ENCODE results near the gene ASAP2. TPM values are rescaled to one million over a fixed set of nuclear protein-coding genes. Genes with fewer than 3 reads are reported as not detected.

Gene ASAP2
- total RNA-seq, 1 donor from 2014 or later = 45.6 TPM

DNA sequence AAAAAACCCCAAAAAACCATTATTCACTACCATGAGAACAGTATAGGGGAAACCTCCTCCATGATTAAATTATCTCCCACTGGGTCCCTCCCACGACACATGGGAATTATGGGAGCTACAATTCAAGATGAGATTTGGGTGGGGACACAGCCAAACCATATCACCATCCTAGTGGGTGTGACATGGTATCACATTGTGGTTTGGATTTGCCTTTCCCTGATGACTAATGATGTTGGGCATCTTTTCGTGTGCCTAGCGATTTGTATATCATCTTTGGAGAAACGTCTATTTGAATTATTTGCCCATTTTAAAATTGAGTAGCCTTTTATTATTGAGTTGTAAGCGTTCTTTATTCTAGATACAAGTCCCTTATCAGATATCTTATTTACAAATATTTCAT lies 8.7 kb upstream of the ASAP2 start:
- Mint-ChIP-seq H3K4me1 (ENCODE audit: unreplicated experiment) (peaks cover 19% of the 10 kb centered on the region), H3K27ac (no peak overlapping the region), H3K4me3 (no peak overlapping the region), H3K9me3 (no peaks in the 10 kb centered on the region), H3K36me3 (no peaks in the 10 kb centered on the region), H3K27me3 (peaks cover 3% of the 10 kb centered on the region)
- DNase-seq (ENCODE audit: extremely low spot score, unreplicated experiment) = no peak
- TF ChIP-seq, protein P1, sequence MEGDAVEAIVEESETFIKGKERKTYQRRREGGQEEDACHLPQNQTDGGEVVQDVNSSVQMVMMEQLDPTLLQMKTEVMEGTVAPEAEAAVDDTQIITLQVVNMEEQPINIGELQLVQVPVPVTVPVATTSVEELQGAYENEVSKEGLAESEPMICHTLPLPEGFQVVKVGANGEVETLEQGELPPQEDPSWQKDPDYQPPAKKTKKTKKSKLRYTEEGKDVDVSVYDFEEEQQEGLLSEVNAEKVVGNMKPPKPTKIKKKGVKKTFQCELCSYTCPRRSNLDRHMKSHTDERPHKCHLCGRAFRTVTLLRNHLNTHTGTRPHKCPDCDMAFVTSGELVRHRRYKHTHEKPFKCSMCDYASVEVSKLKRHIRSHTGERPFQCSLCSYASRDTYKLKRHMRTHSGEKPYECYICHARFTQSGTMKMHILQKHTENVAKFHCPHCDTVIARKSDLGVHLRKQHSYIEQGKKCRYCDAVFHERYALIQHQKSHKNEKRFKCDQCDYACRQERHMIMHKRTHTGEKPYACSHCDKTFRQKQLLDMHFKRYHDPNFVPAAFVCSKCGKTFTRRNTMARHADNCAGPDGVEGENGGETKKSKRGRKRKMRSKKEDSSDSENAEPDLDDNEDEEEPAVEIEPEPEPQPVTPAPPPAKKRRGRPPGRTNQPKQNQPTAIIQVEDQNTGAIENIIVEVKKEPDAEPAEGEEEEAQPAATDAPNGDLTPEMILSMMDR (conservative IDR thresholded peaks at IDR 0.05) = no peak

DNA sequence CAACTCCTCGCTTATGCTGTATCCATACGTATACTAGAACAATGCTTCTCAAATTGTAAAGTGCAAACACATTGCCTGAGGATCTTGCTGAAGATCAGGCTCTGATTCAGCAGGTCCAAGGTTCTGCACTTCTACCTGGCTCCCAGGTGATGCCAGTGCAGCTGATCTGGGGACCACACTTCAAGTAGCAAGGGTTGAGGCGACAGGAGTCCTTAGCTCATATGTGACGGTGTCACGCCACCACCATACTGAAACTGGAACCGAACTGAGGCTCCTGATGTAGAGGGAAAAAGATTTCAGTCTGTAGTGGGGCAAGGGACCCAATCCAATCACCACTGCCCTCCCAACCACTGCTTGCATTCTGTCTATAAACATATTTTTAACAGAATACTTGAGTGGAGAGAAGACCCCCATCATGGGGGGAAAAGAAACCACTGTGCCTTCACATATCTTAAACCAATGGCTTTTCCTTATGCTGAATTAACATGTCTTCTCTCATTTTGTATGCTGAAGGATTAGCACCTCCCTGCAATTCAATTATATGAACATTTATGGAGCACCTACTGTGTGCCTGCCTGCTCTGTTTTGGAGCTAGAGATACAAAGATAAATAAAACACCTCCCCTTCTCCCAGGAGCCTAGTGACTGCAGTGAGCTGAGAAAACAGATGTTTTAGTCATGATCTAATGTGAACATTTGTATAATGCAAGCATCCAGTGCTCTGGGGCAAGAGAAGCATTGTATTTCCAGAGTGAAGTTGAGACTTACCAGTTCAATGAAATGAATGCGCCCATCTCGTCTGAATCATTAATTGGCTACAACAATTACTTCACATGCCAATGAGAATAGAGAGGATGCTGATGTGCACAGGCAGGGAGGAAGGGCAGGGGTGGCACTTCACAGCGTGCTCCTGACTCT lies 6.6 kb upstream of the ASAP2 start:
- TF ChIP-seq, protein P1 (conservative IDR thresholded peaks at IDR 0.05) = no peak
- Mint-ChIP-seq H3K4me1 (ENCODE audit: unreplicated experiment) (peaks cover 13% of the 10 kb centered on the region), H3K9me3 (no peaks in the 10 kb centered on the region), H3K36me3 (no peaks in the 10 kb centered on the region), H3K27me3 (peaks cover 3% of the 10 kb centered on the region), H3K27ac (no peak overlapping the region), H3K4me3 (no peak overlapping the region)
- DNase-seq (ENCODE audit: extremely low spot score, unreplicated experiment) = no peak

DNA sequence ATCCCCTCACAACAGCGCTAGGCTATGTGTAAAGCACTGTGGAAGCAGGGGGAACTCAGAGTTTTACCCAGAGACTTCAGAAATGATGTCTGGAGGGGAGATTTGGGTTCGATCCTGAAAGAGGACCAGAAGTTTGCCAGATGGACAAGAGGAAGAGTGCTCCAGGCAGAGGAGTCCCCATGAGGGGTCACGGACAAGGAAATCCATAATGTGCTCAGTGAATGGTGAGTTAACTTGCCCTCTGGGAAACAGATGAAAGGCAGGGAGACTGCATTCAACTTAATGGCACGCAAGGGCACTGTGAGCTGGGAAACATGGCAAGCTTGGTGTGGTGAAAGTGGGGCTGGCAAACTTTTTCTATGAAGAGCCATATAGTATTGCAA lies 6.0 kb upstream of the ASAP2 start:
- Mint-ChIP-seq H3K4me1 (ENCODE audit: unreplicated experiment) (peaks cover 16% of the 10 kb centered on the region), H3K27ac (no peak overlapping the region), H3K27me3 (peaks cover 3% of the 10 kb centered on the region), H3K9me3 (no peaks in the 10 kb centered on the region), H3K36me3 (no peaks in the 10 kb centered on the region), H3K4me3 (no peak overlapping the region)
- TF ChIP-seq, protein P1 (conservative IDR thresholded peaks at IDR 0.05) = no peak
- DNase-seq (ENCODE audit: extremely low spot score, unreplicated experiment) = no peak

DNA sequence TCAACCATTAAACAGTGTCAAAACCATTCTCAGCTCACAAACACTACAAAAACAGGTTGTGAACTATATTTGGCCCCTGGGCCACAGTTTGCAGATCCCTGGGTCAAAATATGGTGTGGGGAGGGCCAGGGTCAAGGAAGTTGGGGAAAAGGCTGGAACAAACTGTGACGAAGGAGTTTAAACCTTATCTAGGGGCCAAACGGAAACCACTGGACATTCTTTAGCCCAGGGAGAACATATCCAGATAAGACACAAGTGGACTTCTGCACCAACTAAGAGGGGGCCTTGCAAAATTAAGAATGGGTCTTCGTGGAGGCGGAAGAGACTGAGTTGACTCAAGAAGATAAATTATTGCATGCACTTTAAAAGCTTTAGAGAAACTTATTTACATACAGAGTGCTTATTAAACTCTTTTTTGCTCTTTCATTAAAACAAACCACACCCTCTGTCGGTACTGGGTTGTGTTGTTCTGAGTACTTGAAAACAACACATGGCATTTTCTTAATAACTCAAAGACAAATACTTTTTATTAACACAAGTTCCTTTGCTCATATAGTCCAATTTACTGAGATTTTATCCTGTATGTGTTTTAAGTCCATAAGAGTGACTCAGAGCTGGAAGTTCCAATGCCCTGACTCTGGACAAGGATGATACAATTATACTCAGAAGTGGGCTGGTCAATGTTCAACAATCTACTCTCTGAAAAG lies 5.3 kb upstream of the ASAP2 start:
- Mint-ChIP-seq H3K9me3 (no peaks in the 10 kb centered on the region), H3K4me3 (no peak overlapping the region), H3K4me1 (ENCODE audit: unreplicated experiment) (peaks cover 20% of the 10 kb centered on the region), H3K27me3 (peaks cover 3% of the 10 kb centered on the region), H3K27ac (no peak overlapping the region), H3K36me3 (no peaks in the 10 kb centered on the region)
- DNase-seq (ENCODE audit: extremely low spot score, unreplicated experiment) = no peak
- TF ChIP-seq, protein P1 (conservative IDR thresholded peaks at IDR 0.05) = no peak

DNA sequence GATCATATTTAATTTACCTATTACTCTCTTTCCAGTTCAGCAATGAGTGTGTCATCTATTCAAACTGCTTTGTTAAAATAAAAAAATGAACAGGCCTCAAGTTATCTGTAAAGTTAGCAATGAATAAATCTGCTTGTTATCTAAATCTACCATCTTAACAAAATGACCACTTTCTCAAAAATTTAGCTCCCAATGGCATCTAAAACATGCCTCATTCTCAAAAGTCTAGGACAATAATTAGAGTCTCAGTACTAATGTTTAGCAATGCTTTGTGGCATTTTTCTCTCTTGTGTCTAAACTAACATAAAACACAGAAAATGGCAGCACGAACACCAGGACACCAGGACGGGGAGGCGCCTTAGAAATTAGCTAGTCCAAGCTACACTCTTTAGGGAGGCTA lies 3.6 kb upstream of the ASAP2 start:
- peaks cover 3% of the 10 kb centered on the region for H3K27me3 Mint-ChIP-seq
- no peak overlapping the region for H3K27ac Mint-ChIP-seq
- H3K4me3 Mint-ChIP-seq = no peak overlapping the region
- no peaks in the 10 kb centered on the region for H3K9me3 Mint-ChIP-seq
- H3K4me1 Mint-ChIP-seq (ENCODE audit: unreplicated experiment) = peaks cover 22% of the 10 kb centered on the region
- TF ChIP-seq, protein P1 (conservative IDR thresholded peaks at IDR 0.05) = no peak
- no peaks in the 10 kb centered on the region for H3K36me3 Mint-ChIP-seq
- no peak for DNase-seq (ENCODE audit: extremely low spot score, unreplicated experiment)

Measured in type B pancreatic cell (in vitro differentiated cells).